ENCODE results near the gene ZNF280A.
"Not testable (repeated sequence)": the region's sequence is repeated elsewhere in the genome, so short reads cannot be mapped to it uniquely, and the experiment has no call there.

The ZNF280A gene

GRCh38 chr22:22538226-22538989, 18.3 kb upstream of the ZNF280A start:
- DNase-seq = no peak

GRCh38 chr22:22536916-22537315, 16.8 kb upstream of the ZNF280A start:
- DNase-seq = no peak

GRCh38 chr22:22536515-22536914, 16.4 kb upstream of the ZNF280A start:
- no peak for DNase-seq

- no peak for DNase-seq
These were observed 15.6 kb upstream of the ZNF280A start for GRCh38 chr22:22535662-22536061.

GRCh38 chr22:22534604-22535415, 14.7 kb upstream of the ZNF280A start:
- no peak for DNase-seq

GRCh38 chr22:22533863-22534262, 13.8 kb upstream of the ZNF280A start:
- DNase-seq = no peak

- DNase-seq = no peak
These were observed 13.3 kb upstream of the ZNF280A start for GRCh38 chr22:22533417-22533816.

GRCh38 chr22:22532547-22533071, 12.5 kb upstream of the ZNF280A start:
- DNase-seq = not testable (repeated sequence)

- no peak for DNase-seq
These were observed 11.9 kb upstream of the ZNF280A start for GRCh38 chr22:22531770-22532546.

- no peak for DNase-seq
These were observed 8.7 kb upstream of the ZNF280A start for GRCh38 chr22:22528780-22529179.

GRCh38 chr22:22527312-22527711, 7.2 kb upstream of the ZNF280A start:
- DNase-seq = no peak

- DNase-seq = no peak
These were observed 6.2 kb upstream of the ZNF280A start for GRCh38 chr22:22526125-22526912.

- no peak for DNase-seq
These were observed 3.4 kb upstream of the ZNF280A start for GRCh38 chr22:22523494-22523893.

GRCh38 chr22:22521631-22522030, 1.6 kb upstream of the ZNF280A start:
- no peak for DNase-seq

GRCh38 chr22:22520667-22521602, 865 bp upstream of the ZNF280A start:
- no peak for DNase-seq

GRCh38 chr22:22519591-22519990, 479 bp downstream of the ZNF280A start:
- DNase-seq = no peak

GRCh38 chr22:22516992-22517391, 3.1 kb downstream of the ZNF280A start:
- no peak for DNase-seq

GRCh38 chr22:22515890-22516289, 4.2 kb downstream of the ZNF280A start:
- no peak for DNase-seq

GRCh38 chr22:22514431-22514830, 5.6 kb downstream of the ZNF280A start:
- not testable (repeated sequence) for DNase-seq

- no peak for DNase-seq
These were observed 6.5 kb downstream of the ZNF280A start for GRCh38 chr22:22513619-22514018.

- no peak for DNase-seq
These were observed 7.1 kb downstream of the ZNF280A start for GRCh38 chr22:22512951-22513350.
